GM12874 (cell line): ENCODE results near the gene CASP10.
A peak's percentile ranks its signal among the peaks of the same experiment; 100 is the strongest.

ENCODE experiments used
- TF ChIP-seq, protein P1 (sequence below): IDR thresholded peaks from 2 replicates; pipeline ENCODE4 v1.5.1; 2011; ENCODE audit warnings: low read depth, mild to moderate bottlenecking, control low read depth, low read length, moderate library complexity; ENCODE audit not compliant: insufficient read depth

Gene CASP10

GRCh38 chr2:201273330-201273983 is 90.5 kb downstream of the CASP10 start:
- TF ChIP-seq, protein P1, sequence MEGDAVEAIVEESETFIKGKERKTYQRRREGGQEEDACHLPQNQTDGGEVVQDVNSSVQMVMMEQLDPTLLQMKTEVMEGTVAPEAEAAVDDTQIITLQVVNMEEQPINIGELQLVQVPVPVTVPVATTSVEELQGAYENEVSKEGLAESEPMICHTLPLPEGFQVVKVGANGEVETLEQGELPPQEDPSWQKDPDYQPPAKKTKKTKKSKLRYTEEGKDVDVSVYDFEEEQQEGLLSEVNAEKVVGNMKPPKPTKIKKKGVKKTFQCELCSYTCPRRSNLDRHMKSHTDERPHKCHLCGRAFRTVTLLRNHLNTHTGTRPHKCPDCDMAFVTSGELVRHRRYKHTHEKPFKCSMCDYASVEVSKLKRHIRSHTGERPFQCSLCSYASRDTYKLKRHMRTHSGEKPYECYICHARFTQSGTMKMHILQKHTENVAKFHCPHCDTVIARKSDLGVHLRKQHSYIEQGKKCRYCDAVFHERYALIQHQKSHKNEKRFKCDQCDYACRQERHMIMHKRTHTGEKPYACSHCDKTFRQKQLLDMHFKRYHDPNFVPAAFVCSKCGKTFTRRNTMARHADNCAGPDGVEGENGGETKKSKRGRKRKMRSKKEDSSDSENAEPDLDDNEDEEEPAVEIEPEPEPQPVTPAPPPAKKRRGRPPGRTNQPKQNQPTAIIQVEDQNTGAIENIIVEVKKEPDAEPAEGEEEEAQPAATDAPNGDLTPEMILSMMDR = no peak

- TF ChIP-seq, protein P1 = no peak
Observed at GRCh38 chr2:201275069-201275468, 92.1 kb downstream of the CASP10 start.

DNA sequence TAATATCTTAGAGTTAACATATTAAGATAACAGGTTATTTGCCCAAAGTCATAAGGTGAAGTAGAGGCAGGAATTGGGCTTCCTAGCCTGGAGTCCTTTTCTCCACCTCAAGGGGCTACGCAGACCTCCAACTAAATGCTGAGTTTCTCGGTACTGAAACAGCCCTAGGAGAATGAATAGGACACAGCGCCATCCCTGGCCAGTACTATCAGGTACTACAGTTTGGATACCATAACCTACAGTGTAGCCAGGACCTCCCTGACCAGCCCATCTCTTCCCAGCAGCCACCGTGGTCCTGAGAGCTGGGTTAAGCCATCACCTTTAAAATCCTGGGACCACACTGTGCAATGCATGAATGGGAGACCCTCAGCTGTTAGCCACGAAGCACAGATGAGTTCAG is 93.0 kb downstream of the CASP10 start:
- TF ChIP-seq, protein P1 = 0 out of 2 replicates have a peak, but pooled peaks have one; percentile 10

GRCh38 chr2:201276511-201276910 is 93.6 kb downstream of the CASP10 start:
- TF ChIP-seq, protein P1 = no peak
